K562 (cell line): Measurements from ENCODE around the gene SLC7A14.

Experiments used
- CBFB ChIP-seq: sonication (generic); formaldehyde crosslinking; IDR thresholded peaks from 2 replicates; pipeline ENCODE4 v1.4.0; 2020; ENCODE audit warnings: mild to moderate bottlenecking, missing genetic modification reagents
- HDGF ChIP-seq: fragments of 450-650 bp; IDR thresholded peaks from 2 replicates; pipeline ENCODE4 v1.6.1; 2016

DNA sequence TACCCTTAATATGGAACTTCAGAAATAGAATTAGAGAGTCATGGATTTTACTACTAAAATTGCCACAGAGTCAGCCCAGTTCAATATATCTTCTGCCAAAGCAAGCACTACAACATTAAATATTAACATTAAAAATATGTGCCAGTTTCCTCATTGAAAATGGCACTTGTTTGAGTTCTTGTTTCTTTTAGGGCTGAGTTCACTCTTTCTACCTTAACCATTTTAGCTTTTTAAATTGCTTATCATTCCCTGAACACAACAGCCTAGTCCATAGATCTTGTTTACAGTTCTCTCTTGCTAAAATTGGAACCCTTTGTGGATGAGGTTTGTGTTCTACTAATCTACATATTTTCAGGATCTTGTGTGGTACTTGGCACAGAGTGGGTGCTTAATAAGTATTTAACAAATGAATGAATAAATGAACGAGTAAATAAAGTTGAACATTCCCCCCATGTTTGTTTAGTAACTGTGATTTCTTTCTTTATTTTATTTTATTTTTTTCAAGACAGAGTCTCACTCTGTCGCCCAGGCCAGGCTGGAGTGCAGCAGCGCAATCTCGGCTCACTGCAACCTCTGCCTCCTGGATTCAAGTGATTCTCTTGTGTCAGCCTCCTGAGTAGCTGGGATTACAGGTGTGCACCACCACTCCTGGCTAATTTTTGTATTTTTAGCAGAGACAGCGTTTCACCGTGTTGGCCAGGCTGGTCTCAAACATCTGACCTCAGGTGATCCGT lies 46.0 kb upstream of the SLC7A14 start:
- TF ChIP-seq CBFB (CRISPR knock-in tag) (no peak), HDGF (no peak)
